HG03066 (cell line): ENCODE measurements around the gene NOSIP.
"Not testable (repeated sequence)": the region's sequence is repeated elsewhere in the genome, so short reads cannot be mapped to it uniquely, and the experiment has no call there.

Experiments used
- ATAC-seq: cut with Tn5 transposase; IDR thresholded peaks from one replicate; pipeline ENCODE4 v1.9.1; 2021; ENCODE audit warnings: low read depth; ENCODE audit not compliant: unreplicated experiment

The NOSIP gene, protein sequence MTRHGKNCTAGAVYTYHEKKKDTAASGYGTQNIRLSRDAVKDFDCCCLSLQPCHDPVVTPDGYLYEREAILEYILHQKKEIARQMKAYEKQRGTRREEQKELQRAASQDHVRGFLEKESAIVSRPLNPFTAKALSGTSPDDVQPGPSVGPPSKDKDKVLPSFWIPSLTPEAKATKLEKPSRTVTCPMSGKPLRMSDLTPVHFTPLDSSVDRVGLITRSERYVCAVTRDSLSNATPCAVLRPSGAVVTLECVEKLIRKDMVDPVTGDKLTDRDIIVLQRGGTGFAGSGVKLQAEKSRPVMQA

DNA sequence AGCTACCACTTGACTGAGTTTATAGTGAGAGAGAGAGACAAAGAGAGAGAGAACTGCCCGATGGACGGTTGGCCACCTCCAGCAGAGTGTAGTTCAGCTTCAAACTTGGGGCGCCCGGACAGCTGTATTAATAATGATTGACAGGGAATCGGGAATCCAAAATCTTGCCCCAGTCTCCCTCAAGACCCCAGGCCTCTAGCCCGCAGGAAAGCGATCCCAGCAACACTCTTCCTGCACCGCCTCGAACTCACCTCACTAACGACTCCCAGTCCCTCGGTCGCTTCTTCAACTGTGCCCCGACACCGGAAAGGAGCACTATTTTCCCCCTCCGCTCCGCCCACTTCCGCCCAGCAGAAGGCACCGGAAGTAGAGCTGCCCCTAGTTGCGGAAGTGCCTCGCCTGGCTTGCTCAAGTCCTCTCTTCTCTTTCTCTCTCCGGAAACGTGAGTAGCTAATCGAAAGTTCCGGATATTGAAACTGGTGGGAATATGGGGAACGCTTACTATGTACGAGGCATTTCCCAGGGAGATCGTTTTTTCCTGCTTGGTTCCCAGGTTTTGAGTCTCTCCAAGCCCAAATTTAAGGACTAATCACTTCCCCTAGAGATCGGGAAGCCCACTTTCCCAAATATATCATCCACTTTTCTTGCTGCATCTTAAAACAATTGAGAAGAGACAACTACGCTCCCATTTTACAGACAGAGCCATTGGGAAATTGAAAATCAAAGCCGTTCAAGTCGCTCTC, at the start of gene NOSIP:
Gene NOSIP, minus strand, starts transcription at position 293 of the 743 bp plus-strand sequence. CDS start 19,865 bp downstream, outside the sequence.
- peak; percentile 75 for ATAC-seq

DNA sequence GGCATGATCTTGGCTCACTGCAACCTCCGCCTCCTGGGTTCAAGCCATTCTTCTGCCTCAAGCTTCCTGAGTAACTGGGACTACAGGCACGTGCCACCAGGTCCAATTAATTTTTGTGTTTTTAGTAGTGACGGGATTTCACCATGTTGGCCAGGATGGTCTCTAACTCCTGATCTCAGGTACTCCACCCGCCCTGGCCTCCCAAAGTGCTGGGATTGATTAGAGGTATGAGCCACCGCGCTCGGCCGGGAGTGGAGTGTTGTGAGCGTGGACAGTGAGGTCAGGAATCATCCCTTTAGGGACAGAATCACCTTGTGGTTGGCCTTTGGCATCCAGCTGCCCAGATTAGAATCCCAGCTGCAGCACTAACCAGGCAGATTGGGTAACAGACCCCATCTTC, 49.3 kb upstream of the NOSIP start:
- ATAC-seq = no peak

DNA sequence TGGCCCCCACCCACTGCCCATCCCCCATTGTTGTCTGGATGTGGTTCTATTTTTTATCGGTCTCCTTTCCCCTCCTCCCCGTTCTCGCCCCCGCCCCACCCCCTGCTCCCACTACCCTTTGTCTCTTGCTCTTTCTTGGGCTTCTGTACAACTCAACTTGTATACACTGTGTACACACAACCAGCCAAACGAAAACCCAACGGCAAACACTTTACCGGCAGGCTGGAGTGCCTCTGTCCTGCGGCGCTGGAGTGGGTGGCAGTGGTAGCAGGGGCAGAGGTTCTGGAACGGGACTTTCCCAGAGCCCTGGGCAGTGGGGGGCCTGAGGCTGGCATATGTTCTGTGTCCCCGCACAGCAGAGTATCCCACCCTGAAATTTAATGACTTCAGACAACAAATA, 45.9 kb upstream of the NOSIP start:
- ATAC-seq = no peak

DNA sequence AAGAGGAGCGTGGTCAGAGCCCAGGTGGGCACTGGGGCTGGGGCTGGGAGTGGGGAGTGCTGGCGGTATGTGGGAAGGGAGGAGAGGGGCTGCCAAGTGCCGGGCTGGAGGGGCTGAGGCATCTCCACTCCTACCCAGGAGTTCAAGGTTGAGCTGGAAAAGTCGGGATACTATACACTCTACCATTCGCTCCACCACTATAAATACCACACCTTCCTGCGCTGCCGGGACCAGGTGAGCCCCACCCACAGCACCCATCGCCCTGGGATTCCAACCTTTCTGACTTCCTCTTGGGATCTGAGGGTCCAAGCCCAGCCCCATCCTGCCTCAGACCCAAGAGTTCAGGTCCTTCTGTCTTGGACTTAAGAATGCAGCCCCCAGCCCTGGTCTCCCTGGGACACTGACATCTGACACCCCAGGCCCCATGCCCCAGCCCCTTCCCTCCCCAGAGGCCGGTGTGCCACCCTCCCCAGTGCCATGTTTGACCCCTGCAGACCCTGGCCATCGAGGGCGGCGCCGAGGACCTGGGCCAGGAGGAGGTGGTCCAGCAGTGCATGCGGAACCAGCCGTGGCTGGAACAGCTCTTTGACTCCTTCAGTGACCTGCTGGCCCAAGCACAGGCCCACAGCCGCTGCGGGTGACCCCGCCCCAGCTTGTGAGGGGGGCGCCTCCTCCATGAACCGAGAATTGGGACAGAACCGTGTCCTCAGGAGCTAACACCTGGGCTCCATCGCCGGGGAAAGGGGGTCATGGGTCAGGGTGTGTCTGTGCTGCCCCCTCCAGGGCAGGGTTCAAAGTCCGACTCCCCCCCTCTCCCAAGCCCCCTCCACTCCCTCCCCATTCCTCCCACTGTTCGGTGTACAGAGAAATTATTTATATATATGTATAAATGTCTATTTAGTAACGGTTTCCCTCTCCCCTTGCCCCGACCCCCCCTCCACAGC, 44.9 kb upstream of the NOSIP start:
- no peak for ATAC-seq

DNA sequence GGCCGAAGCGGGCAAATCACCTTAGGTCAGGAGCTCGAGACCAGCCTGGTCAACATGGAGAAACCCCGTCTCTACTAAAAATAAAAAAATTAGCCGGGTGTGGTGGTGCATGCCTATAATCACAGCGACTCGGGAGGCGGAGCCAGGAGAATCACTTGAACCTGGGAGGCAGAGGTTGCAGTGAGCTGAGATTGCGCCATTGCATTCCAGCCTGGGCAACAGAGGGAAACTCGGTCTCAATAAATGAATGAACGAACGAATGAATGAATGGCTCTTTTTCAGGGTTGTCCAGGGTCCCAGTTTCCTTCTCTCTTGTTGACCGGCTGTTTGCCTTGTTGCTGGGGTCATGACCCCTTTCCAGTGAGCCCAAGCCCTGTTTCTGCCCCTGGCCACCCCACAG, 37.5 kb upstream of the NOSIP start:
- not testable (repeated sequence) for ATAC-seq

DNA sequence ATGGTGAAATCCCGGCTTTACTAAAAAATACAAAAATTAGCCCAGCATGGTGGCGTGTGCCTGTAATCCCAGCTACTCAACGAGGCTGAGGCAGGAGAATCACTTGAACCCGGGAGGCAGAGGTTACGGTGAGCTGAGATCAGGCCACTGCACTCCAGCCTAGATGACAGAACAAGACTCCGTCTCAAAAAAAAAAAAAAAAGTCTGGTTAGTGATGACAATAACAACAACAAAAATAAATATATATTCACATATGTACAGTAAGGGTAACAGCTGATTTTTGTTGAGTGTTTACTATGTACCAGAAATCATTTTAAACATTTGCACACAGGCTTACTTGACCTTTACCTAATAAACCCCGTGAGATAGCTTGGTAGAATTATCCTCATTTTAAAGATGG, 36.6 kb upstream of the NOSIP start:
- ATAC-seq = no peak

DNA sequence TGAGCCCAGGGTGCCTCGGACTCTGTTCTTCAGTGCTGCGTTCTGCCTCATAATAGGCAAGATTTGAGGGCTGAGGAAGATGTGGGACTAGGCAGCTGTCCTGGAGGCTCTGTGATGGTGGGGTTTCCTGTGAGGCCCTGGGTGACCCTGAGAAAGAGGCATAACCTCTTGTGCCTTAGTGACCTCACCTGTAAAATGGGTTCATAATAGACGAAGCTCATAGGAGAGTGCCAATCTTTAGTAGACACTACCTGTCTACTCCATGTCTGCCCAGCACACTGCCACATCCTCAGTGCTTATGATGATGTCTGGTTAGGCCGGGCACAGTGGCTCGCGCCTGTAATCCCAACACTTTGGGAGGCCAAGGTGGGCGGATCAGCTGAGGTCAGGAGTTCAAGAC, 36.2 kb upstream of the NOSIP start:
- ATAC-seq = no peak

DNA sequence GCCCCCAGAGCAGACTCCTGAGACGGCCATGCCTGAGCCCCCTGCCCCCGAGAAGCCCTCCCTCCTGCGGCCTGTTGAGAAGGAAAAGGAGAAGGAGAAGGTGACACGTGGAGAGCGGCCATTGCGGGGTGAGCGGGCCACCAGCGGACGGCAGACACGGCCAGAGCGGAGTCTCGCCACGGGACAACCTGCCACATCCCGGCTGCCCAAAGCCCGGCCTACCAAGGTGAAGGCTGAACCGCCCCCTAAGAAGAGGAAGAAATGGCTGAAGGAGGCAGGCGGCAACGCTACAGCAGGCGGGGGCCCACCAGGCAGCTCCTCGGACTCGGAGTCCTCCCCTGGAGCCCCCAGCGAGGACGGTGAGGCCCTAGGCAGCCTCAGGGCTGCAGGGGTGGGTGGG, 35.5 kb upstream of the NOSIP start:
- ATAC-seq = no peak

DNA sequence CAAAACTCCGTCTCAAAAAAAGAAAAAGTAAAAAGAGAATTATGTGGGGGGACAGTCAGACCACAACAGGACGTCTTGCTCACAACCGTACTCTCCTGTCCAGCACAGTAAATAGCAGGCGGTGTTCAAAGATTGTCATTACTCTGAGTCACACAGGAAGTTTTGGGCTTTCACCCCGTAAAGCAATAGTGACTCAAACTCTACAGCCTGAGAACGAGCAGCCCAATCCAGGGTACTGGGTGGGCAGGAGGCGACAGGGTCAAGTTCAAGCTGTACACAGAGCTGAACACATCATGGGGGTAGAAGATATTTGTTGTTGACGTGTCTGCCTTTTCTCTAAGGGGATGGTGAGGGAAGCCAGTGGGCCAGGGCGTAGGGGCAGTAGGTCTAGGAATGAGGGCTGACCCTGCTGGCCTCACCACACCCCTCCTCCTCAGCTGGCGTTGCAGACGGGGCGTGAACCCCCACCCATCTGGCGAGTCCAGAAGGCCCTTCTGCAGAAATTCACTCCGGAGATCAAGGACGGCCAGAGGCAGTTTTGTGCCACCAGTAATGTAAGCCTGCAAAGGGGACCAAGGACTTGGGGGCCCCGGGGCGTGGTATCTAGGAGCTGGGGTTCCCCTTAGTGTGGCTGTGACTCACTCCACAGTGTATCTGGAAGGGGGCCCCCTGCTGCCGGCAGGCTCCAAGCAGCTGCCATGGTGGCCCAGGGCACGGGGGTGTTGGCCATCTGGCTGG, 33.9 kb upstream of the NOSIP start:
- ATAC-seq = no peak

DNA sequence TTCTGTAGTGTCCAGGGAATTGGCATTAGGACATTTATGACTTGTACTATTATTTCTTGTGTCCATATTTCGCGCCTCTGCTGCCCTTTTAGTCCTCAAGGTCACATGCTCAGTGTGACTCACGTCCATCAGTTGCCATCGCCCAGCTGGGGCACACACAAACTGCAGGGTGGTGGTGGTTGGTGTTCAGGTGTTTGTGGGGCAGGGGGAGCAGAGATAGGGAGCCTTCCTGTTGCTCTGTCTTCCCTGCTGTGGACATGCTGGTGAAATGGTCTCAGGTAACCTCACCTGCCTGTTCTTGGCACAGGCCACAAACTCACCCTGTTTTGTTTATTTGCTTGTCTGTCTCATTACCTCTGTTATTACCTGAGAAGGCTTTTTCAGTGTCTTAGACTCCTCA, 33.0 kb upstream of the NOSIP start:
- no peak for ATAC-seq

DNA sequence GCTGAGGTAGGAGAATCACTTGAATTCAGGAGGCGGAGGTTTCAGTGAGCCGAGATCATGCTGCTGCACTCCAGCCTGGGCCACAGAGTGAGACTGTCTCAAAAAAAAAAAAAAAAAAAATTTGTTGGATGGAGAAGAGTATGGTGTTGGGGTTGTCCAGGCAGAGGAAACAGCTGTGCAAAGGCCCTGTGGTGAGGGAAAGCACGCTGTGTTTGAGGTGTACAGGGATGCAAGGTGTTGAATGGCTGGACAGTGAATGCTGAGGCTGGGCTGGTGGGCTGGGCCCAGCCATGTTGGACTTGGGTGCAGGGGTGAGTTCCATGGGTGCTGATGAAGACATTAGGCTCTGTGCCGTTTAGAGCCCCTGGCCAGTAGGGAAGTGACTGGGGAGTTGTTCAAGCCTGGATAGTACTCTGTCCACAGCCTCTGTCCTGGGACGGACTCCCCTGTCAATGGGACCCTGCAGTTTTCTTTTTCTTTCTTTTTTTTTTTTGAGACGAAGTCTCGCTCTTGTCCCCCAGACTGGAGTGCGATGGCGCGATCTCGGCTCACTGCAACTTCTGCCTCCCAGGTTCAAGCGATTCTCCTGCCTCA, 29.2 kb upstream of the NOSIP start:
- ATAC-seq = no peak

DNA sequence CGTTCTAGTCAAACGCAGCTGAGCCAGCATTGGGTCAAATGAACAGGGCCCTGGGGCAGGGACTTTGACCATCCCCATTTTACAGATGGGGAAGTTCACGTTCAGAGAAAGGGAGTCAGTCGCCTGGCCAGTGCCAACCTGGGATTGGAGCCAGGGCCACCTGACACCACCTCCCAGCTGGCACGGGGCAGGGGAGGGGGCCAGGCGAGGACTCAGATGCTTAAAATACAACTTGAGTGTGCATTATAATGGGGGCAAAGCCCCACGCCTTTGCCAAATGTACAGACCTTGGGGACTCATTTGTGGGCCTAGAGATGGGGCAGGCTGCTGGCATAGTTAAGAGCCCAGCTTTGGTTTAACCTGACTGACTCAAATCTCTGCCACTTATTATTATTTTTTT, 25.2 kb upstream of the NOSIP start:
- ATAC-seq = no peak

DNA sequence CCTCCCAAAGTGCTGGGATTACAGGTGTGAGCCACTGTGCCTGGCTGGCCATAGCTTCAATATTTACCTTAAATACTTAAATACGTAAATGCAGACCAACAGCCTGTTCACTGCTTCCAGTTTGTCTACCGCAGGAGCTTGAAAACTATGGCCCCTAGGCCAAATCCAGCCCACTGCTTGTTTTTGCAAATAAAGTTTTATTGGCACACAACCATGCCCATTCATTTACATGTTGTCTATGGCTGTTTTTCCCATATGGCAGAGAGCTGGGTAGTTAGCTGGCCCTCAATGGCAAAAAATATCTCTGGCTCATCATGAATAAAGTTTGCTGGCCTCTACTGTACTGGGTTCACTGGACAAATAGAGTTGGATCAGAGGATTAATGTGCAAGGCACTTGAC, 22.4 kb upstream of the NOSIP start:
- no peak for ATAC-seq

DNA sequence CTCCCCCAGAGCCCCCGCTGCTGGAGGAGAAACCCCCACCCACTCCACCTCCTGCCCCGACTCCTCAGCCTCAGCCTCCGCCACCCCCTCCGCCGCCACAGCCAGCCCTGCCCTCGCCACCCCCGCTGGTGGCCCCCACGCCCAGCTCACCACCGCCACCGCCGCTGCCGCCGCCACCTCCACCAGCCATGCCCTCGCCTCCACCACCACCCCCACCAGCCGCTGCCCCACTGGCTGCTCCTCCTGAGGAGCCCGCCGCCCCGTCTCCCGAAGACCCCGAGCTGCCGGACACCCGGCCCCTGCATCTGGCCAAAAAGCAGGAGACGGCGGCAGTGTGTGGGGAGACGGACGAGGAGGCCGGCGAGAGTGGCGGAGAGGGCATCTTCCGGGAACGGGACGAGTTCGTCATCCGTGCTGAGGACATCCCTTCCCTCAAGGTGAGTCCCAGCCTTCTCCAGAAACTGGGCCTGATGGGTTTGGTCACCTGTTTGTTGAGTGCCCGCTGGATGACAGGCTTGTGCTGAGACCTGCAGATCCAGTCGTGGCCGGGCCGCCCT, 21.2 kb upstream of the NOSIP start:
- no peak for ATAC-seq

DNA sequence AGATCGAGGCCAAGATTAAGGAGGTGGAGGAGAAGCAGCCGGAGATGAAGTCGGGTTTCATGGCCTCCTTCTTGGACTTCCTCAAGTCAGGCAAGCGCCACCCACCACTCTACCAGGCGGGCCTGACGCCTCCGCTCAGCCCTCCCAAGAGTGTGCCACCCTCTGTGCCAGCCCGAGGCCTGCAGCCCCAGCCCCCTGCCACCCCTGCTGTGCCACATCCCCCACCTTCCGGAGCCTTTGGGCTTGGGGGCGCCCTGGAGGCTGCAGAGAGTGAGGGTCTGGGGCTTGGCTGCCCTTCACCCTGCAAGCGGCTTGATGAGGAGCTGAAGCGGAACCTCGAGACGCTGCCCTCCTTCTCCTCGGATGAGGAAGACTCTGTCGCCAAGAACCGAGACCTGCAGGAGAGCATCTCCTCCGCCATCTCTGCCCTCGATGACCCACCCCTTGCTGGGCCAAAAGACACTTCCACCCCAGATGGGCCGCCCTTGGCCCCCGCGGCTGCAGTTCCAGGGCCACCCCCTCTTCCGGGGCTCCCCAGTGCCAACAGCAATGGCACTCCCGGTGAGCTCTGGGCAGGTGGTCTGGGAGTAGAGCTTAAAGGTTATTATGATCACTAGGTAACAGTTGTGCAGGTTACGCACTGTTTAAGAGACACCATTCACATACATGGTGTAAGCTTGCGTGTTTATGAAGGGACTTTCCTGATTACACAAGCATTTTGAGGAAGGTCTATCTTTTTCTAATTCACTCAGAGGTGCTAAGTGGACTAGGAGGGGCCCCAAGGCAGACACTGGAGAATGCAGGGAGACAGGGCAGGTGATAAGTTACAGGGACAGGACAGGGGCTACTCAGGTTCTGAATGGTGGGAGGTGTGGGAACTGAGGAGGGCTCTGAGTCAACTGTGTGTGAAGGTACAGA, 19.3 kb upstream of the NOSIP start:
- ATAC-seq = no peak

DNA sequence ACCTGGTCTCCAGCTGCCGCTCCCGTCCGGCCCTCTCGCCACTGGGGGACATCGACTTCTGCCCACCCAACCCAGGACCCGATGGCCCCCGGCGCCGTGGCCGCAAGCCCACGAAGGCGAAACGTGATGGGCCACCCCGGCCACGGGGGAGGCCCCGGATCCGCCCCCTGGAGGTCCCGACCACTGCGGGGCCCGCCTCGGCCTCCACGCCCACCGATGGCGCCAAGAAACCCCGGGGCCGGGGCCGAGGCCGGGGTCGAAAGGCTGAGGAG, 17.3 kb upstream of the NOSIP start:
- ATAC-seq = no peak

DNA sequence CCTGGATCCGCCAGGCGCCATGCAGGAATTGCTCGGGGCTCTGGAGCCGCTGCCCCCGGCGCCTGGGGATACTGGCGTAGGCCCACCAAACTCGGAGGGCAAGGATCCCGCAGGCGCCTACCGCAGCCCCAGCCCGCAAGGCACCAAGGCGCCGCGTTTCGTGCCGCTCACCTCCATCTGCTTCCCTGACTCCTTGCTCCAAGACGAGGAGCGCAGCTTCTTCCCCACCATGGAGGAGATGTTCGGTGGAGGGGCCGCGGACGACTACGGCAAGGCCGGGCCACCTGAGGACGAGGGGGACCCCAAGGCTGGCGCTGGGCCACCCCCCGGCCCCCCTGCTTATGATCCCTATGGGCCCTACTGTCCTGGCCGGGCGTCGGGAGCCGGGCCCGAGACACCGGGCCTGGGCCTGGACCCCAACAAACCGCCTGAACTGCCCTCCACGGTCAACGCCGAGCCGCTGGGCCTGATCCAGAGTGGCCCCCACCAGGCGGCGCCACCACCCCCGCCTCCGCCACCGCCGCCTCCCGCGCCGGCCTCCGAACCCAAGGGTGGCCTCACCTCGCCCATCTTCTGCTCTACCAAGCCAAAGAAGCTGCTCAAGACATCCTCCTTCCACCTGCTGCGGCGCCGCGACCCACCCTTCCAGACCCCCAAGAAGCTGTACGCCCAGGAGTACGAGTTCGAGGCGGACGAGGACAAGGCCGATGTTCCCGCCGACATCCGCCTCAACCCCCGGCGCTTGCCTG, 16.8 kb upstream of the NOSIP start:
- ATAC-seq = no peak

DNA sequence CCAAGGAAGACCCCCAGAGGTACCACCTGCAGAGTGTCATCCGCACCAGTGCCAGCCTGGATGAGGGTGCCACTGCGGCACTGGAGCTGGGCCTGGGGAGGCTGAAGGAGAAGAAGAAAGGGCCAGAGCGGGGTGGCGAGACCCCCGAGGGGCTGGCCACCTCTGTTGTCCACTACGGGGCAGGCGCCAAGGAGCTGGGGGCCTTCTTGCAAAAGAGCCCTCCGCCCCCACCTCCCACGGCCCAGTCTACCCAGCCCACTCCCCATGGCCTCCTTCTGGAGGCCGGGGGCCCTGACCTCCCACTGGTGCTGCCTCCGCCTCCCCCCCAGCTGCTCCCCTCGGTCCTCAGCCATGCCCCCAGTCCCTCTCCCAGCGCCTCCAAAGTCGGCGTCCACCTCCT, 16.1 kb upstream of the NOSIP start:
- no peak for ATAC-seq
